ENCODE data around the gene DNAI1. TPM values are rescaled to one million over a fixed set of nuclear protein-coding genes. Genes with fewer than 3 reads are reported as not detected.

Gene DNAI1
- total RNA-seq, 1 experiment from 2014 or later = 1.1 TPM

- Histone ChIP-seq H3K4me3 (replicated peaks in 1 of 2; ENCODE audit: low read depth in 1 of 2, low read length in 2 of 2) (no peak overlapping the region), H3K9me3 (ENCODE audit: control insufficient read depth in 1 of 2, insufficient read depth in 1 of 2, low read depth in 1 of 2, low read length in 2 of 2) (no peaks in the 10 kb centered on the region)
These were observed 62.1 kb downstream of the DNAI1 start for GRCh38 chr9:34520505-34521385.

More at GRCh38 chr9:34520505-34521385, 62.1 kb downstream of the DNAI1 start:
- Histone ChIP-seq H3K27me3 (ENCODE audit: insufficient read depth, low read length) (peaks cover 6% of the 10 kb centered on the region; the same call in 1 of the 2 replicates), H3K79me2 (ENCODE audit: insufficient read depth, low read length) (no peaks in the 10 kb centered on the region), H3K9ac (ENCODE audit: low read length) (no peak overlapping the region), H3K4me1 (ENCODE audit: control insufficient read depth in 1 of 2, insufficient read depth in 2 of 2, low read length in 2 of 2) (peaks cover 8 to 17% of the 10 kb centered on the region in 2 experiments; a peak in 3 of 4 replicates), H2AFZ (ENCODE audit: low read depth, low read length, poor library complexity, severe bottlenecking) (no peak overlapping the region), H3K36me3 (ENCODE audit: control insufficient read depth in 1 of 2, insufficient read depth in 2 of 2, low read length in 2 of 2) (no peaks in the 10 kb centered on the region), H3K27ac (ENCODE audit: low read depth, low read length) (no peak overlapping the region), H3K9me2 (ENCODE audit: insufficient read depth) (no peaks in the 10 kb centered on the region), H3K4me2 (ENCODE audit: low read length) (no peak overlapping the region), H4K20me1 (ENCODE audit: insufficient read depth) (no peaks in the 10 kb centered on the region)
- no TSS peak for BruUV-seq (replicated peaks)
- ATAC-seq (no peak), DNase-seq (ENCODE audit: low read depth, low spot score) (no peak)
- CTCF ChIA-PET = interaction anchor here (1.6 to 1.9 kb wide), 2 partner anchors 26 to 27 kb away, joined by 4 to 8 read pairs; no protein-coding TSS in a partner anchor
- intact Hi-C loops (cut with micrococcal nuclease) = no loop called here
- TF ChIP-seq EZH2 (IDR thresholded peaks at IDR 0.05) (no peak), SIN3A (IDR thresholded peaks at IDR 0.05; ENCODE audit: low read depth) (no peak), ATF3 (IDR thresholded peaks at IDR 0.05) (no peak), SP1 (IDR thresholded peaks at IDR 0.05; ENCODE audit: low read depth) (no peak), ZNF274 (IDR thresholded peaks at IDR 0.05; ENCODE audit: low read depth, low read length) (no peak), JUND (IDR thresholded peaks at IDR 0.05) (no peak), POLR2AphosphoS5 (IDR thresholded peaks at IDR 0.05; ENCODE audit: low read depth, low read length) (no peak), SRF (IDR thresholded peaks at IDR 0.05; ENCODE audit: low read depth) (no peak), FOSL1 (IDR thresholded peaks at IDR 0.05; ENCODE audit: low read depth) (no peak), YY1 (IDR thresholded peaks at IDR 0.05; ENCODE audit: extremely low read depth, insufficient replicate concordance, low read depth, low read length) (no peak), REST (IDR thresholded peaks at IDR 0.05; ENCODE audit: low read depth) (no peak)
- RAD21 ChIA-PET (ENCODE audit: low non-redundant PET in 1 of 2, low total read pairs in 2 of 2, uncharacterized antibody in 2 of 2, unreplicated experiment in 2 of 2) = no interaction called here
- POLR2A ChIA-PET = no interaction called here
